HG02623 (cell line): ENCODE data around the gene SLIT3.
"Not testable (repeated sequence)": the region's sequence is repeated elsewhere in the genome, so short reads cannot be mapped to it uniquely, and the experiment has no call there.

ENCODE experiments used
- ATAC-seq: cut with Tn5 transposase; IDR thresholded peaks from one replicate; pipeline ENCODE4 v1.9.1; 2021; ENCODE audit warnings: moderate library complexity; ENCODE audit not compliant: unreplicated experiment

SLIT3 gene

DNA sequence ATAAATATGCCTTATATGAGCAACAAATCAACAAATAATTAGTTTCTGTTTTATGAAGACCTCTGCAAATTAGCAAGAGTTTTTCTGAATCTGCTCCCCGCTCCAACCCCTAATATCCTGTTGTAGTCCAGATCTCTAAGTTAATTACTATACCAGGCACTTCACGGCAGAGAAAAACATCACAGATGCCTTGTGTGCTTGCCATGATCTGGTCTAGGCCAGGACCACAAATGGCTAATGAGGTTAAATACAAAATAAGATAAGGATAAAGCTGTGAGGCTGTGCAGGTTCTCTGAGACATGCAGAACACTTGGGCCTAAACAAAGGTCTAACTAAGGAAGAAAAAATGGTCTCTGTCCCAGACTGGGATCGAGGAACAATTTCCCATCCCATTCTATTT, 150.8 kb downstream of the SLIT3 start:
- no peak for ATAC-seq

DNA sequence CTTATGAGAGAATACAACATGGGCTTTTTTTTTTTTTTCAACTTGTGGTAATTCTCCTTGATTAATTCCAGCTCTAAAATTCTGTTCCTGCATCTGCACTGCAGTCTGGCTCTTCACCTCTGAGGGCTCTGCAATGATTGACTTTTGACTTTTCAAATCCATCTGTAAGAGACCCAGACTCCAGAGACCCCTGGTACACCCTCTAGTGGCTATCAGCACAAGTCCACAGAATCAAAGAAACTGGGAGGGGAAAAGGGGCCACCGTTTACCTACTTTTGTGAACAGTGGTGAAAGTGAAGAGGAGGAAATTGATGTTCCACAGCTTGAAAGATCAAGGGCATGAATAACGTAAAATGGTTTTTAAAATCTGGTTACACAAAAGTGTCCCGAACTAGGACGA, 151.6 kb downstream of the SLIT3 start:
- no peak for ATAC-seq

GRCh38 chr5:169148138-169148740, 152.7 kb downstream of the SLIT3 start:
- ATAC-seq, result no peak

DNA sequence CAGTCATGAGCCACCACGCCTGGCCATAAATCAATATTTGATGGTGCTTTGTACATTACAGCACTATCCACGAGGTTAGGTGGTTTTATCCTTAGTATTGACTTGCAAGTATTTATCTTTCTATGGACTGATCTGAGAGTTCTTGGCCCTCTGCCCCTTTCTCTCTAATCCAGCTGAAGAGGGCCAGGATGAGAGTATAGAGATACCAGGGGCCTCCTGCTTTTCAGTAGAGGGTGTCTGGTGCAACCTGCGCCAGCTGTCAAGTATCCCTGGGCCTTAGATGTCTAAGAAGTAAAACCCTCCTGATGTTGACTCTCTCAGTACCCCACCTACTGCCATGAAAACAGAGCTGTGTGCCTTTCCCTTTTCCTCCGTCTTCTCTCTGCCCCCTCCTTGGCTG, 153.4 kb downstream of the SLIT3 start:
- ATAC-seq, result no peak

DNA sequence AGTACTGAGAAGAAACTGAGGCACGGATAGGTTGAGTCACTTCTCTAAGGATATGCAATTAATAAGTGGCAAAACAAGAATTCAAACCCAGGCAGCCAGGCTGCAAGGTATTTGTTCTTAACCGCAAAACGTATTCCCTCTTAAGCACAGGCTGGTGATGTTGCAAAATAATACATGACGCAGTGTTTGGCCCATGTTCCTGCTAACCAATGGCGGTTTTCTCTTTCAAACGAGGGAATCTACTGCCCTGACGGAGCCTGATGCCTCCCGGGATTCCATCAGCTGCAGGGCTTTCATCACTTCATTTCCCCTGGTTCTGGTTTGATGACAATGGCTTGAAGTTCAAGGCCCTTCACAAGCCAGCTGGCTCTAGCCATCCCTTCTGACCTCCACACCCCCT, 154.8 kb downstream of the SLIT3 start:
- no peak for ATAC-seq

DNA sequence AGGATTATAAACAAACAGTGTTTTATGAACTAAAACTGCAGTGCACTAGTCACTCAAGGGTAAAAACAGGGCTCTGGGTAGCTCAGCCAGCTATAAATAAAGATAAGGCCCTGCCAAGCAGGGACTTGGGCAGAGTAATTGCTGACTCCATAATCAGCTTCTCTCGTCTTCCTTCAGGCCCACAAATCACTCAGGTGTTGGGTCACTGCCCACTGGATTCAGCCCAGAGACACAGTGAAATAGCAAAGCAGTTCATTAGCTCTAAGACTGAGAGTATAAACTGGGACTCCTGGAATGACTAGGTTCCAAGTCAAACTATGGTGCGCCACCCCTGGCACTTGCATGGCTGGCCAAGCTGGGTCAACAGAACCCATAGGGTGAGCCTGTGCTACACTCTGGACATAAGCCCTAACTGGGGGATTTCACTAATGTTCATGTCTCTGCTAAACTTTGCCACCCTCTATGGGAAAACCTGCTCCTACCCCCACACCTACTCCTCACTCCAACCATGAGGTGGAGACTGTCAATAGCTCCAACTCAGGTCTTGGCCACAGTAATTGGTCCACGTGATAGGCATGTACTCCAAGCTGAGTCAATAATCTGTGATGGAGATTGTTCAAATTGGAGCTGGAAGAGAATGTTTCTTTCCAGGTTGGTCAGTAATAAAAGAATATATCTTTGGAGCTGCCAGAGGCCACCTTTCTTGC, 158.5 kb downstream of the SLIT3 start:
- ATAC-seq, result no peak

DNA sequence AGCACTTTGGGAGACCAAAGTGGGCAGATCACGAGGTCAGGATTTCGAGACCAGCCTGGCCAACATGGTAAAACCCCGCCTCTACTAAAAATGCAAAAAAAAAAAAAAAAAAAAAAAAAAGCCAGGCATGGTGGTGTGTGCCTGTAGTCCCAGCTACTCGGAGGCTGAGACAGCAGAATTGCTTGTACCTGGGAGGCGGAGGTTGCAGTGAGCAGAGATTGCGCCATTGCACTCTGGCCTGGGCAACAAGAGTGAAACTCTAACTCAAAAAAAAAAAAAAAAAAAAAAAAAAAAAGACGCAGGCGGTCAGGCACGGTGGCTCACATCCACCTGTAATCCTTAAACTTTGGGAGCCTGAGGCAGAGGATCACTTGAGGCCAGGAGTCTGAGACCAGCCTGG, 160.7 kb downstream of the SLIT3 start:
- ATAC-seq, result not testable (repeated sequence)

GRCh38 chr5:169139480-169140050, 161.4 kb downstream of the SLIT3 start:
- no peak for ATAC-seq

DNA sequence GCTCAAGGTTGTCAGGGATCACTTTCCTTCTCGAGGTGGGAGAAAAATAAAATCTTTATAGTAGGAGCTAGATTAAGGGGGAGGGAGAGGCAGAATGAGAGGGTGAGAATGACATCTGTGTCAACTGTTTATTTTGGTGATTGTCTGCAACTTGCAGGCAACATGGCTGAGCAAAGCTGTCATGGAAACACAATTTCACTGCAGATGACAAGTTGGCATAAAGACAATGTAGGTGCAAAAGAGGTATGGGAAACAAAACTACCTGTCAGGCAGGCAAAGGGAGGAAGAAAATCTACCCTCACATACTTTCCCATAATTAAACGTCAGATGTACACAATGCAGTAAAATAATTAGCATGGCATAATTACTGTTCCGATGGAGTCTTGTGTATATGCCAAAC, 167.4 kb downstream of the SLIT3 start:
- no peak for ATAC-seq

DNA sequence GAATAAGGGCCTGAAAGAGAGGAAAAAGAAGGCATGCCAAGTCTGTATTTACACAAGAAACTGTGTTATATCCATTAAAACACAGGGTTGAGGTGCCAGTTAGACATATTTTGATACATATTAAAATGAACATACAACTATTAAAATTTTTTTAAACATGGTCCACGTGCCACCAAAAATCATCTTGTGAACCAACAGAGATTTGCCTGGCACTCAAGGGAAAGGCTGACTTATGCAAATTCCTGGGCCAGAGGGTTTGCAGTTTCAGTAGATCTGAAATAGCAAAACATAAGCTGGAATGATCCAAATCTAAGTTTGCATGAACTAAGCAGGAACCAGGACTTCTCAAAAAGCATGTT, 168.7 kb downstream of the SLIT3 start:
- no peak for ATAC-seq

- ATAC-seq, result no peak
Observed at GRCh38 chr5:169131616-169132301, 169.2 kb downstream of the SLIT3 start.

GRCh38 chr5:169128679-169129078, 172.3 kb downstream of the SLIT3 start:
- no peak for ATAC-seq

DNA sequence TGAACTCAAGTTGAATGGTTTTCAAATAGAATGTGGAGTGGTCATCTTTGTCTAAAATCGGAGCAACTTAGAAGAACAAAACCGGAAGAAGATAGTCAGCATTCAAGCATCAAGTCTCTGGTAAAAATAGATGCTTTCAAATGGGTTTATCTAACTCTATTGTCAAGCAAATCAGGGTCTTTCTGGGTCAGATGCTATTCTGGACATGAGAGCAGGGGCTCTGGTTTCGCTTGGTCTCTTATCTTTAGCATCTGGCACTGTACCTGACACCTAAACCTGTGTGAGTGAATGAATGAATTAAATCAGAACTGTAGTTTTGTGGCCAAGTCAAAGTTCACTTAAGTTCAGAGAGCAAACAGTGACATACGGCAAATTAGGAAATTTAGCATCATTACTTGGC, 173.5 kb downstream of the SLIT3 start:
- ATAC-seq, result no peak

DNA sequence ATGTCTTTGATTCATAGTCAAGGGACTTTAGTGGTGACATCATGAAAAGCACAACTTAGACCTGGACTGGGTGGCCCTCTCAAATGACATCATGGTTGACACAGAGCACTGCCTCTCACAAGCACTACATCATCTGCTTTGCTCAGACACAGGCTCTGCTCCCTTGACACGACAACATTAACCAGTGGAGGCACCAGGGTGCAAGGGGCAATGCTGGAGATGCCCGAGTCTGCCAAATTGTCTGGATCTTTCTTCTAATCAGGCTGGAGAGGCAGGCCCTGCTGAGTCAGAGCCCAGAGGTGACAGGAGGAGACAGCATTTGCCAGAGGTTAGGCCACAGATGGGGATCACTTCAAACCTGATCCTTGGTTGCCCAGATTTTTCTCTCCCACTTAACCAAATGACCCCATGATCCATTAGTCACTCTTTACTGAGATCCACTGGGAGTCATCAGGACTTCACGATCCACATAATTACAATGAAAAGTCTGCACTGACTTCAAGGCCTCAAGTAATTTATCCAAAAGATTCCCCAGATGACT, 174.4 kb downstream of the SLIT3 start:
- no peak for ATAC-seq

DNA sequence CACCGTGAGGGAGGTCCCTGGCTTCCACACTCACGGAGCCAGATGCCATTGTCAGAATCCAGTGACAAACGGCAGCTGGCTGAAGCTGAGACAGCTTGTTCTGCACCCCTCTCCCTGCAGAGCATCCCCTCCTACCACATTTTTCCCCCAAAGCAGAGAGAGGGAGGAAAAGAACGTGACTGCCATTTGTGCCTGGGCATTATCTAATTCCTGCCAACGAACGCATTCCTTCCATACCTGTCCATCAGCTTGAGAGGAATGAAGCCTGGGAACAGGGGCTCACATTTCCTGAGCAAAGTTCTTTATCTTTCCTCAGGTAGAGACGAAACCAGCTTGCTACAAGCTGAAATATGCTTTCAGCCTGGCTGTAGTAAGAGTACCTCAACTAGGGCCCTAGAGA, 175.4 kb downstream of the SLIT3 start:
- no peak for ATAC-seq

DNA sequence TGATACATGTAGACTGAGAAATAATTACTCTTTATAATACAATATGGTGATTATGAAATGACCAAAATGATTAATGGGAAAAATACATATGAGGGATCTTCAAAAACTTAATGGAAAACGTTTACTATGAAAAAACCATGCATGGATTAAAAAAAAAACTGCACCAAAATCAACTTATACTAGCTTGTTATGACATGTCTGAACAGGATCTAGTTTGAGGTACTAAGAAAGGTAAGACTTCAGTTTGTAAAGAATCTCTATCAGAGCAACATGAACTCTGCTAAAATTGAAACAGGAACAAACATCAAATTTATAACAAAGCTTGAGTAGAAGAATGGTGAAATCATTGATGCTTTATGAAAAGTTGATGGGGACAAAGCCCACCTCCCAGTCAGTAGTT, 178.0 kb downstream of the SLIT3 start:
- ATAC-seq, result no peak

- no peak for ATAC-seq
Observed at GRCh38 chr5:169121630-169122420, 179.1 kb downstream of the SLIT3 start.

DNA sequence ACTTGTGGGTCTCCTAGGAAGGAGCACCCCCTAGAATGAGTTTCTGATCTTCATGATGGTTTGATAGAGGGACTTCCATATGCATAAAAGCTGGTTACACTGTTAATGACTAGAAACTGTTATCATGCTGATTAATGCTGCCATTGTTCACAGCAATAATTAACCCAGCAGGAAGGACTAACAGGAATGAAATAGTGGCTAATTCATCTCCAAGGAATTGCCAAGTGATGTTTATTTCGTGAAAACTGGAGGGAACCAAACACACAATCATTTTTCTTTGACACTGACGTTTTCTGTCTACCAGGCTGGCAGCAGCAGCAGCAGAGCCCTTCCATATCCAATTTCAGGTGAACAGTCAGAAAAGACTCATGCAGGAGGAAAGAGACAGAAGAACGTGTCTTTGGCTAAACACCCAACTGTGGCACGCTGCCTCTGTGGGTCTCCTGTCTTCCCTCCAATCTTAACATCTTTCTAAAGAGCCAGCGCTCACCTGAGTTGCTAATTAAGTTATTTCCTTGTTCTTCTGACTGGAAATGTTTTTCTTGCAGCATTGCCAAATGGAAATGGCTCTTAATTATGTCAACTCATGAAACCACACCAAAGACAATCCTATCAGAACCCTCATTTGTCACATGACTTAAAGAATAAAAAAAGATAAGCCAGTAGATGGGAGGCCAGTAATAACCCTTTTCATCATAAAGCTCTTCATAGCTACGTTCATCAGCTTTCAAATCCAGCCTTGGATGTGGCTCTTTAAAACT, 181.5 kb downstream of the SLIT3 start:
- no peak for ATAC-seq

DNA sequence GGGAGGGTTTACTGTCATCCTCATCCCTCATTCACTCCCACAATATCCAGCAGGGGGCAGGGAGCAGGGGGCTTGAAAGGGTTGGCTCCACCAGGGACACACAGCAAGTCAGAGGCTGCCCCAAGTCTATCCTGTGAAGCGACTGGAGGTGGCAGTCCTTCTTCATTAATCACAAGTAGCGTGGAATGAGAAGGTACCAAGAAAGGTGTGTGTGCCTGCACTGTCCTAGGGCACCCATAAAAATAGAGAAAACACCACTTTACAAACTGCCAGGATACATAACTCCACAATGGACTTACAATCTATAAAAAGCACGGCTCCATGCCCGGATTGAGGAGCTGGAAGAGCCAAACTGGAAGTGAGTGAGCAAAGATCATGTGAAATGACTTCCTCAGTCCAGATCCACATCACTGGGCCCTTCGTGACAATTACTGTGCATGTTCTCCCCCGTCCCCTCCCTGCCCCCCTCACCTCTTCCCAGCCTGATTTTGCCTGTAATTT, 183.9 kb downstream of the SLIT3 start:
- ATAC-seq, result no peak

- ATAC-seq, result no peak
Observed at GRCh38 chr5:169115461-169116124, 185.3 kb downstream of the SLIT3 start.
